NCI-H187 (cell line): Measurements from ENCODE around the gene ANKRD12.
A peak's percentile ranks its signal among the peaks of the same experiment; 100 is the strongest.

Experiments used
- DNase-seq, 2 experiments: peaks; one replicate each; lab custom pipeline; 2025; lab: John Stamatoyannopoulos, UW

ANKRD12 gene

GRCh38 chr18:9106800-9107584 is 29.6 kb upstream of the ANKRD12 start:
- DNase-seq, result no peak

GRCh38 chr18:9108911-9109310 is 27.7 kb upstream of the ANKRD12 start:
- no peak for DNase-seq

- DNase-seq, result no peak
Observed at GRCh38 chr18:9109523-9109922, 27.1 kb upstream of the ANKRD12 start.

- DNase-seq, result no peak
Observed at GRCh38 chr18:9113468-9114149, 23.0 kb upstream of the ANKRD12 start.

GRCh38 chr18:9115984-9116383 is 20.6 kb upstream of the ANKRD12 start:
- no peak for DNase-seq

- DNase-seq, result no peak
Observed at GRCh38 chr18:9117980-9118841, 18.4 kb upstream of the ANKRD12 start.

- no peak for DNase-seq
Observed at GRCh38 chr18:9120796-9121195, 15.8 kb upstream of the ANKRD12 start.

GRCh38 chr18:9123520-9123919 is 13.1 kb upstream of the ANKRD12 start:
- DNase-seq, result no peak

GRCh38 chr18:9124824-9125223 is 11.8 kb upstream of the ANKRD12 start:
- DNase-seq, result no peak

- DNase-seq, result no peak
Observed at GRCh38 chr18:9126337-9126736, 10.2 kb upstream of the ANKRD12 start.

- no peak for DNase-seq
Observed at GRCh38 chr18:9130195-9130594, 6.4 kb upstream of the ANKRD12 start.

GRCh38 chr18:9130806-9131205 is 5.8 kb upstream of the ANKRD12 start:
- no peak for DNase-seq

GRCh38 chr18:9132628-9133027 is 4.0 kb upstream of the ANKRD12 start:
- no peak for DNase-seq

- DNase-seq, result no peak
Observed at GRCh38 chr18:9133225-9133624, 3.4 kb upstream of the ANKRD12 start.

GRCh38 chr18:9135081-9135911 is 1.3 kb upstream of the ANKRD12 start:
- DNase-seq, result no peak

- peak; percentile 62 to 74 for DNase-seq
Observed at GRCh38 chr18:9135912-9136314, 668 bp upstream of the ANKRD12 start.

- DNase-seq, result peak; percentile 22 to 69
Observed at GRCh38 chr18:9137168-9138066, 836 bp downstream of the ANKRD12 start.

- DNase-seq, result no peak
Observed at GRCh38 chr18:9139400-9140039, 2.9 kb downstream of the ANKRD12 start.

GRCh38 chr18:9140381-9140780 is 3.8 kb downstream of the ANKRD12 start:
- DNase-seq, result no peak

GRCh38 chr18:9140984-9141383 is 4.4 kb downstream of the ANKRD12 start:
- DNase-seq, result no peak
